HG03521 (cell line): Measurements from ENCODE around the gene NLRP3.
A peak's percentile ranks its signal among the peaks of the same experiment; 100 is the strongest.
"Not testable (repeated sequence)": the region's sequence is repeated elsewhere in the genome, so short reads cannot be mapped to it uniquely, and the experiment has no call there.

Source experiments
- ATAC-seq: cut with Tn5 transposase; IDR thresholded peaks from one replicate; pipeline ENCODE4 v1.9.1; 2021; ENCODE audit warnings: mild to moderate bottlenecking, moderate library complexity; ENCODE audit not compliant: unreplicated experiment

NLRP3 gene

DNA sequence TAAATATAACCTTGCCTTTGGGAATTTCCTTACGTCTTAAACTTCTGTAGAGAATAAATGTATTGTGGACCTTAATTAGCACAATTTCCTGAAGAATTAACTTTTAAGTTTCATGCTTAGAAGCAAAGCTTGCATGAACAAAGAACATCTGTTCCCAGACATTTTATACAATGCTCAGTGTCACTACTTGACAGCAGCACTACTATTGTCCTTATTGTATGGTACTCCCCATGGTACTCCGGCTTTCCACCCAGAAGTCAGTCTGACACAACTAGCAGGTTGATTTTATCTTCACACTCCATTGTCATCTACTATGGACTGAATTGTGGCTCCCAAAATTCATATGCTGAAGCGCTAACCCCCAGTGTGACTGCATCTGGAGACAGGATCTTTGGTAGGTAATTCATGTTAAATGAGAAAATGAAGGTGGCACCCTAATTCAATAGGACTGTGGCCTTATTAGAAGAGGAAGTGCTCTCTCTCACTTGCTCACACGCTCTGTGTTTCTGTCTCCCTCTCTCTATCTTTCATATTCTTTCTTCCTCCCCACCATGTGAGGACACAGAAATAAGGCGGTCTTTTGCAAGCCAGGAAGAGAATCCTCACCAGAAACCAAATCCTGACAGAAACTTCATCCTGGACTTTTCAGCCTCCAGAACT, 52.6 kb downstream of the NLRP3 start:
- no peak for ATAC-seq

DNA sequence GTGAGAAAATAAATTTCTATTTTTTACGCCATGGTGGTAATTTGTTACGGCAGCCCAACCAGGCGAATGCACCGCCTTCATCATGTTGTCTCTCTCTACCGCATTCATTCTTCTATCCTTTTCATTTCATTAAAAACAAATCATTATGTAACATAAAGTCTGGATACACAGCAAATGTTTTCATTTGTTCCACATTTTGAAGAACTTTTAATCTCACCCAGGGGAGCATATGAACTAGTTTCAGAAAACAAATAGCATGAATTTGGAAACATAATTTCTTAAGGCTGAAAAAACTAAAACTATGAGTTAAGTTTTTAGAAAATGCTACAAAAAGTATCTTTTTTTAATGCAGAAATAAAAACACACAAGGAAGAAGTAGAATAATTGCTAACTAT, 53.2 kb downstream of the NLRP3 start:
- ATAC-seq: no peak

DNA sequence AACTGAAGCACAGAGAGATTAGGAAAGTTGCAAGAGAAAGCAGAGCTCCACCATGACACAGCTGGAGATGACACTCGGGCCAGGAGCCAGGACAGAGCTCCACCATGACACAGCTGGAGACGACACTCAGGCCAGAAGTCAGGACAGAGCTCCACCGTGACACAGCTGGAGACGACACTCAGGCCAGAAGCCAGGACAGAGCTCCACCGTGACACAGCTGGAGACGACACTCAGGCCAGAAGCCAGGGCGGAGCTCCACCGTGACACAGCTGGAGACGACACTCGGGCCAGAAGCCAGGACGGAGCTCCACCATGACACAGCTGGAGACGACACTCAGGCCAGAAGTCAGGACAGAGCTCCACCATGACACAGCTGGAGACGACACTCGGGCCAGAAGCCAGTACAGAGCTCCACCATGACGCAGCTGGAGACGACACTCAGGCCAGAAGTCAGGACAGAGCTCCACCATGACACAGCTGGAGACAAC, 55.0 kb downstream of the NLRP3 start:
- ATAC-seq: not testable (repeated sequence)

DNA sequence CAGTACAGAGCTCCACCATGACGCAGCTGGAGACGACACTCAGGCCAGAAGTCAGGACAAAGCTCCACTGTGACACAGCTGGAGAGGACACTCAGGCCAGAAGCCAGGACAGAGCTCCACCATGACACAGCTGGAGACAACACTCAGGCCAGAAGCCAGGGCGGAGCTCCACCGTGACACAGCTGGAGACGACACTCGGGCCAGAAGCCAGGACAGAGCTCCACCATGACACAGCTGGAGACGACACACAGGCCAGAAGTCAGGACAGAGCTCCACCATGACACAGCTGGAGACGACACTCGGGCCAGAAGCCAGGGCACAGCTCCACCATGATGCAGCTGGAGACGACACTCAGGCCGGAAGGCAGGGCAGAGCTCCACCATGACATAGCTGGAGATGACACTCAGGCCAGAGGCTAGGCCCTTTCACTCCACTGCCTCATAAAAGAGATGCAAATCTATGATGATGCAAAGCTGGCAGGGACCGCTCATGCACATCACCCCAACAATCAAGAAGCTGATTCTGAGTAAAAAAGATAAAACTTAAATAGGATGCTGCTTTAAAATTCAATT, 55.6 kb downstream of the NLRP3 start:
- no peak for ATAC-seq

DNA sequence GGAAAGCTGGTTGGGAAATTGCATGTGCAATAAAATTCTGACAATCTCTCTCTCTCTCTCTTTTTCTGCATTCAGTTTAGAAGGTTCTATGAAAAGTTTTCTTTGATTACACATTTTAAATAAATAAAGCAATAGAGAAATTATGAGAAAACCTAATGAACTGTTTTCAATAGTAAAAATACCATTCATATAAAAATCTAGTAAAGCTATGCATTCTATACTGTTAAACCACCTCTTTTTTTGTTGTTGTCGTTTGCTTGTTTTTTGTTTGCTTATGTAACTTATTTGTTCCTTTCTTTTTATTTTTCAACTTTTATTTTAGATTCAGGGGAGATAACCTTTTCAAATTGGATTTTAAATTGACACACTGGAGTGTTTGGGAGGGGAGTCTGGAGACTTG, 56.1 kb downstream of the NLRP3 start:
- no peak for ATAC-seq

DNA sequence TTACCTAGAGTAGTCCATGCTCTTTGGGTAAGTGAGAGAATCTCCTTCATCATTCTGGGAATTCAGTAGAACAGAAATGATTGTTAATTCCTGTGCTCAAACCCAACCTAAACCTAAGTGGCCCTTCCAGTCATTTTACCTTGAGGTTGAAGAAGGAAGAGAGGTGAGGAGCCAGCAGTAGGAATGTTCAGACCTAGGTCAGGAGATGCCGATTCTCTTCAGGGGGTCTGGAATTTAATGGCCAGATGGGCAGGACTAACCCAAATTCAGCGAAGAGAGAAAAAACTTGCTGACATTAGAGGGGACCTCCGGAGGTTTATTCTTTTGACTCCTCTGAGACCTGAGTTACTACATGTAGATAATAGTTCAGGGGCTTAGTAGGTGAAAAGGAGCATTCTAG, 58.4 kb downstream of the NLRP3 start:
- no peak for ATAC-seq

DNA sequence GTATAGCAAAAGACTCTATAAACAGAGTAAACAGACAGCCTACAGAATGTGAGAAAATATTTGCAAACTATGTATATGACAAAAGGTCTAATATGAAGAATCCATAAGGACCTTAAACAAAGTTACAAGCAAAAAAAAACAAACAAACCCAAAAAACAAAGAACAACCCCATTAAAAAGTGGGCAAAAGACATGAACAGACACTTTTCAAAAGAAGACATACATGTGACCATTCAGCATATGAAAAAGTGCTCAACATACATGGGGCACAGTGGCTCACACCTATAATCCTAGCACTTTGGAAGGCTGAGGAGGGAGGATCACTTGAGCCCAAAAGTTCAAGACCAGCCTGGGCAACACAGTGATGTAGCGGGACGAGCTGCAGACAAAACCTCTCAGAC, 59.8 kb downstream of the NLRP3 start:
- no peak for ATAC-seq

DNA sequence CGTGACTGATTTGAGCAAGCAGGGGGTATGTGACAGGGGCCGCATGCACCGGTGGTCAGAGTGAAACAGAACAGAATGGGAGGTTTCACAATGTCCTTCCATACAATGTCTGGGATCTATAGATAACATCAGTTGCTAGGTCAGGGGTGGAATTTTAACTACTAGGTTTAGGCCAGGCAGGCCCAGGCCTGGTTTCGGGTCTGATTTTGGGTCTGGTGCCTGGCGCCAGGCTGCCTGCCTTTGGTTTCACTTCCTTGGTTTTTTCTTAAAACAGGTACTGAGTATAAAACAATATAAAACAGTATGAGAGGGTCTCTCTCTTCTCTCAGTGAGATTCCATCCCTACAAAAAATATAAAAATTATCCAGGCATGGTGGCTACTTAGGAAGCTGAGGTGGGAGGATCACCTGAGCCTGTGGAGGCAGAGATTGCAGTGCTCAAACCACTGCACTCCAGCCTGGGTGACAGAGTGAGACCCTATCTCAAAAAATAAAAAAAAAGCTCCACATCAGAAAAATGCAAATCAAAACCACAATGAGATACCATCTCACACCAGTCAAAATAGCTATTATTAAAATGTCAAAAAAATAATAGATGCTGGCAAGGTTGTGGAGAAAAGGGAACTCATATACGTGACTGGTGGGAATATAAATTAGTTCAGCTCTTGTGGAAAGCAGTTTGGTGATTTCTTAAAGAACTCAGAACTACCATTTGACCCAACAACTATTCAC, 60.5 kb downstream of the NLRP3 start:
- ATAC-seq: not testable (repeated sequence)

DNA sequence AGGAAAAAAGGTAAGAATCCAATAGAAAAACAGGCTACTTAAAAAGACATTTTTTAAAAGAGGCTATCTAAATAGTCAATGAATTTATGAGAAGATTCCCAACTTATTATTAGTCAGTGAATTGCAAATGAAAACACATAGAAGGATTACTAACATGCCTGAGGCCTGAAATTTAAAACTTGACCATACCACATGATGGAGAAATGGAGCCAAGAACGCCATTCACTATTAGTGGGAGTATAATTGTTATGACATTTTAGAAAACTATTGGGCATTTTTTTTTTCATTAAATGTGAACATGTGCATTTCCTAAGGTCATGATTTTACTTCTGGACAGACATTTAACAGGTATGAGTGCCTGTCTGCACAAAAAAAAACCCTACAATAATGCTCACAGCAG, 66.8 kb downstream of the NLRP3 start:
- ATAC-seq: no peak

DNA sequence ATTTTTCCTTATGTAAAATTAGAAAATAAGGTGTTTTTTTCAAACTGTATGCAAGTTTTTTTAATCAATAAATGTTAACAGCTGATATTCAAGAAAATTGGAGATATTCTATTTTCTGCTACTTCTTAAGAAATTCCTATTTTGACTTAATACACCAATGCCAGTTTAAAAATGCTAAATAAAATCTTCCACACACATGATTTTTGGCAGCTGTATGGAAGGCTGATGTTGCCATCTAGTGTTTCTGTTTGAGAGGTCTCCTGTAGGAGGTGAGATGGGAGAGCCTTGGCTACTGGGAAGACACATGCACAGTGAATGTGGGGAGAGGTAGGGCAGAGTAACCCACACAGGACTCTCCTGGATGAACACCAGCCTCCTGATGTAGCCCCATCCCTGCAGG, 71.1 kb downstream of the NLRP3 start:
- ATAC-seq: peak; percentile 64

DNA sequence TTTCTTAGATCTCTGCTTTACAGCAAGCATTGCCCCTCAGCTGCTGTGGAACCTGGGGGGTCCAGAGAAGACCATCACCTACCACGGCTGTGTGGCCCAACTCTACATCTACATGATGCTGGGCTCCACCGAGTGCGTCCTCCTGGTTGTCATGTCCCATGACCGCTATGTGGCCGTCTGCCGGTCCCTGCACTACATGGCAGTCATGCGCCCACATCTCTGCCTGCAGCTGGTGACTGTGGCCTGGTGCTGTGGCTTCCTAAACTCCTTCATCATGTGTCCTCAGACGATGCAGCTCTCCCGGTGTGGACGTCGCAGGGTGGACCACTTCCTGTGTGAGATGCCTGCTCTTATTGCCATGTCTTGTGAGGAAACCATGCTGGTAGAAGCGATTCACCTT, 75.4 kb downstream of the NLRP3 start:
- no peak for ATAC-seq

DNA sequence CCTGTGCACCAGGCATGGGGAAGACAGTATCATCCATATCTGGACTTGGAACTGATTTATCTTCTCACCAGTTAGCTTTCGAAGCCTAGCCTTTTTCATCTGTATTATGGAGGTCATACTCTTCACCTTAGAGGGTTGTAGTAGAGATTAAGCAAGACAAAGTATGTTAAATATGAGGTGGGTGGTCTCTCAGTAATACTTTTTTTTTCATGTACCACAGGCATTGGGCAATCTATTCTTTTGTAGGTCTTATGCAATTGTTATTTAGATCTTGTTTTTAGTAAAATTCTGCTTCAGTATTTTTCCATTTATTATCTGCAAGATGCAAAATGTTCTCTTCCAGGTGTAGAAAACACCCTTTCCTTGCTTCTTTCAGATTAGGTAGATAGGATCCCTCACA, 77.1 kb downstream of the NLRP3 start:
- no peak for ATAC-seq

DNA sequence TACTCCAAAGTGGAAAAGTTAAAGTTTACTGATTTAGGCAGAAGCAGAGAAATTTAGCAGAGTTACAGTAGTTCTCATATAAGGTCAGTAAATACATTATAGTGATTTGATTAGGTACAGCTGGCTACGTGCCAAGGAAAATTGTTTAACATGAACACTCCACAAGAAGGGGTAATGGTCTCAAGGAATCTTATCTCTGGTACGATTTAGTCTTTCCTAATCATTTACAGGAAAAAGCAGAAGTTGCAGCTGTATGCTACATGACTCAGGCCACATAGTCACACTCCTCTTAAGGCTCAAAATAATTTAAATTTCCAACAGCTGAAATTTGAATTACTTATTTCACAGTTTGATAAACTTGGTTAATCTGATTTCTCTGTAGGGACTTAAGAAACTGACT, 78.8 kb downstream of the NLRP3 start:
- ATAC-seq: no peak

DNA sequence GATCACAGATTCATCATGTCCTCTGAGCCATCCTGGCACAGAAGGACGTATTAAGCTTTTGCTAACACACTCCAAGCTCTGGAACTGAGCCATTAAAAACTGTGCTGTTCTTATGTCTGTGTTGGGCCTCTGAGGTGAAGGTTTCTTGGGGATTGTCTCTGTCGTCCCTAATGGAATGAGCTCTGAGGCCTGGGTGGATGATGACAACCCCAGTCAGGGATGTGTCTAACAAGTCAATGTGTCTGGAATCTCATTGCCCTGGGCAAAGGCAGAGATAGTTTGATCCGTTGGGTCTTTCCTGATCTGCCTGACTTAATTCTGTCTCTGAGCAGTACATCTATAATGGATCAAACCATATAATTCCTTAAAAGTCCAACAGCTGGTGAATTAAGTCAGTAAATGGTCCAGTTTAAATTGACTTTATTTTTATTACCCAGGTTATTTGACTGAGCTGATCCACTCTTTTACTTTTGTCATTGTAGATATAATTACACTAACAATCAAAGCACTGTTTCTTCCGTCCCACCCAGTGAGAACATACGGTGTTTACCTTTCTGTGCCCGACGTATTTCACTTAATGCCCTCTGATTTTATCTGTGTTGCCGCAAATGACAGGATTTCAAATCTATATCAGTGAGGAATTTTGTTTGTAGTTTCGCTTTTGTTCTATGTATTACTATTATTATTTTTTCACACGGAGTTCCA, 80.8 kb downstream of the NLRP3 start:
- ATAC-seq: no peak
